ENCODE results near the gene IL17B. TPM values are rescaled to one million over a fixed set of nuclear protein-coding genes. Genes with fewer than 3 reads are reported as not detected.
A peak's percentile ranks its signal among the peaks of the same experiment; 100 is the strongest.
"Not testable (repeated sequence)": the region's sequence is repeated elsewhere in the genome, so short reads cannot be mapped to it uniquely, and the experiment has no call there.

IL17B gene
- total RNA-seq, 2 donors from 2014 or later, result 0.83 to 2.9 TPM

DNA sequence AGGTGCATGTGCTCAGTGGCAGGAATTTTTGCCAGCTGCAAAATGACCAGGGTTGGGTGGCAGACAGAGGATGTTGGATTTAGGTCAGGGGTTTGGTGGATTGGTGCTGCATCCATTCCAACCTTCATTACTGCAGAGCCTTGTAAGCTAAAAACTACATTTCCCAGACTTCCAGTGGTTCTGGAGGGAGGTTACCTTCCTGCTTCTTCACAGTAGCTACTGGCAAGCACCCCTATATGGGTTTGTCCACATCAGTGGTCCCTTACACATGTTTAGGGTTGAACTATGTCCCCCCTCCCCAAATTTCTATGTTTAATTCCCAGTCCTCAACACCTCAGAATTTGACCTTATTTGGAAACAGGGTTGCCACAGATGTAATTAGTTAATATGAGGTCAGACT lies 20.7 kb upstream of the IL17B start:
- no peaks in the 10 kb centered on the region for H3K27me3 ChIP-seq
- H3K36me3 ChIP-seq, result no peaks in the 10 kb centered on the region
- DNase-seq (ENCODE audit: low spot score), result no peak
- TF ChIP-seq, protein P1, sequence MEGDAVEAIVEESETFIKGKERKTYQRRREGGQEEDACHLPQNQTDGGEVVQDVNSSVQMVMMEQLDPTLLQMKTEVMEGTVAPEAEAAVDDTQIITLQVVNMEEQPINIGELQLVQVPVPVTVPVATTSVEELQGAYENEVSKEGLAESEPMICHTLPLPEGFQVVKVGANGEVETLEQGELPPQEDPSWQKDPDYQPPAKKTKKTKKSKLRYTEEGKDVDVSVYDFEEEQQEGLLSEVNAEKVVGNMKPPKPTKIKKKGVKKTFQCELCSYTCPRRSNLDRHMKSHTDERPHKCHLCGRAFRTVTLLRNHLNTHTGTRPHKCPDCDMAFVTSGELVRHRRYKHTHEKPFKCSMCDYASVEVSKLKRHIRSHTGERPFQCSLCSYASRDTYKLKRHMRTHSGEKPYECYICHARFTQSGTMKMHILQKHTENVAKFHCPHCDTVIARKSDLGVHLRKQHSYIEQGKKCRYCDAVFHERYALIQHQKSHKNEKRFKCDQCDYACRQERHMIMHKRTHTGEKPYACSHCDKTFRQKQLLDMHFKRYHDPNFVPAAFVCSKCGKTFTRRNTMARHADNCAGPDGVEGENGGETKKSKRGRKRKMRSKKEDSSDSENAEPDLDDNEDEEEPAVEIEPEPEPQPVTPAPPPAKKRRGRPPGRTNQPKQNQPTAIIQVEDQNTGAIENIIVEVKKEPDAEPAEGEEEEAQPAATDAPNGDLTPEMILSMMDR (IDR thresholded peaks at IDR 0.05), result no peak
- peaks cover 0 to 10% of the 10 kb centered on the region in 2 donors for H3K4me1 ChIP-seq
- H3K4me3 ChIP-seq, result no peak overlapping the region
- H3K27ac ChIP-seq, result no peak overlapping the region
- no peaks in the 10 kb centered on the region for H3K9me3 ChIP-seq

DNA sequence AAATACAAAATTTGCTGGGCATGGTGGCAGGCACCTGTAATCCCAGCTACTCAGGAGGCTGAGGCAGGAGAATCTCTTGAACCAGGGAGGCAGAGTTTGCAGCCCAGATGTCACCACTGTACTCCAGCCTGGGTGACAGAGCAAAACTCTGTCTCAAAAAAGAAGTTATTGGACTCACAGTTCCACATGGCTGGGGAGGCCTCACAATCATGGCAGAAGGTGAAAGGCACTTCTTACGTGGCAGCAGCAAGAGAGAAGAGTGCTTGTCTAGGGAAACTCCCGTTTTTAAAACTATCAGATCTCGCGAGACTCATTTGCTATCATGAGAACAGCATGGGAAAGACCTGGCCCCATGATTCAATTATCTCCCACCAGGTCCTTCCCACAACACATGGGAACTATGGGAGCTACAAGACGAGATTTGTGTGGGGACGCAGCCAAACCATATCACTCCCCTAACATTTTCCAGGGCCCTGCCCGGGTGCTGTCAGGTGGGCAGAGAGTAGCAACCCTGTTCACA lies 19.7 kb upstream of the IL17B start:
- not testable (repeated sequence) for H3K36me3 ChIP-seq; H3K9me3 ChIP-seq; DNase-seq (ENCODE audit: low spot score); H3K27ac ChIP-seq; H3K4me1 ChIP-seq; H3K4me3 ChIP-seq; H3K27me3 ChIP-seq

DNA sequence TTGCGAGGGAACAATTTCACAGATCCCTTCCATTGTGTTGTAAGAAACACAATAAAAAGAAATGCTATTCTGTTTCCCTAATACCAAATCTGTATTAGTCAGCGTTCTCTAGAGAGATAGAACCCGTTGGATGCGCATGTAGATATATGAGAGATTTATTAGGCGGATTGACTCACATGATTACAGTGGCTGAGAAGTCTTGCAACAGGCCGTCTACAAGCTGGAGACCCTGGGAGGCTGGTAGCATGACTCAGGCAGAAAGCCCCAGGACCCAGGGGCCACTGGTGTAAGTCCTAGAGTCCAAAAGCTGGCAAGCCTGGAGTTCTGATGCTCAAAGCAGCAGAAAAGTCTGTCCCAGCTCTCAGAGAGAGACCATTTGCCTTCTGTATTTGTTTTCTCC lies 18.4 kb upstream of the IL17B start:
- no peak overlapping the region for H3K27ac ChIP-seq
- no peaks in the 10 kb centered on the region for H3K36me3 ChIP-seq
- no peaks in the 10 kb centered on the region for H3K9me3 ChIP-seq
- DNase-seq (ENCODE audit: low spot score), result no peak
- TF ChIP-seq, protein P1 (IDR thresholded peaks at IDR 0.05), result no peak
- H3K27me3 ChIP-seq, result no peaks in the 10 kb centered on the region
- no peak overlapping the region for H3K4me3 ChIP-seq
- H3K4me1 ChIP-seq, result peaks cover 0 to 9% of the 10 kb centered on the region in 2 donors

DNA sequence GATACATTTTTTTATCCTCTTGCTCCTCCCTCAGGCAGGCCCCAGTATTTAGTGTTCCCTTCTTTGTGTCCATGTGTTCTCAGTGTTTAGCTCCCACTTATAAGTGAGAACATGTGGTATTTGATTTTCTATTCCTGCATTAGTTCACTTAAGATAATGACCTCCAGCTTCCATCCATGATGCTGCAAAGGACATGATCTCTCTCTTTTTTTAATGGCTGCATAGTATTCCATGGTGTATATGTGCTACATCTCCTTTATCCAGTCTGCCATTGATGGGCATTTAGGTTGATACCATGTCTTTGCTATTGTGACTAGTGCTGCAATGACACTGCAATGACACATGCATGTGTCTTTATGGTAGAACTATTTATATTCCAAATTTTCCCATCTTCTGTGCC lies 15.9 kb upstream of the IL17B start:
- not testable (repeated sequence) for H3K4me3 ChIP-seq; H3K4me1 ChIP-seq; H3K36me3 ChIP-seq; H3K27ac ChIP-seq; H3K27me3 ChIP-seq; H3K9me3 ChIP-seq; DNase-seq (ENCODE audit: low spot score)

DNA sequence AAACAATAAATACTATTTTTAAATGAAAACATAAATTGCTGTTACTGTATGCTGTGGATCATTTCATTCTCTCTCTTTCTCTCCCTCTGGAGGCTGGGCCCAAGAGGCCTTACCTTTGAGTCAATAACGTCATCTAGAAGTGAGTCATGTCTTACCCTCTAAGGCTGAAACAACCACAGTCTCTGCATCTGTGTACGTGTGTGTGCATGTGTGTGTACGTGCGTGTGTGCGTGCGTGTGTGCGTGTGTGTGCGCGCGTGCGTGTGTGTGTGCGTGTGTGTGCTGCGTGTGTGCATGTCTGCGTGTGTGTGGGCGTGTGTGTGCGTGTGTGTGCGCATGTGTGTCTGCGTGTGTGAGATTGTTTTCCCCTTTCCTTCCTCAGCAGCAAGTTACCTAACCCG lies 13.6 kb upstream of the IL17B start:
- TF ChIP-seq, protein P1 (IDR thresholded peaks at IDR 0.05), result no peak
- Histone ChIP-seq H3K27me3 (no peaks in the 10 kb centered on the region), H3K4me3 (no peak overlapping the region), H3K36me3 (no peaks in the 10 kb centered on the region), H3K9me3 (no peaks in the 10 kb centered on the region), H3K4me1 (peaks cover 0 to 28% of the 10 kb centered on the region in 2 donors), H3K27ac (no peak overlapping the region)
- DNase-seq (ENCODE audit: low spot score), result no peak

DNA sequence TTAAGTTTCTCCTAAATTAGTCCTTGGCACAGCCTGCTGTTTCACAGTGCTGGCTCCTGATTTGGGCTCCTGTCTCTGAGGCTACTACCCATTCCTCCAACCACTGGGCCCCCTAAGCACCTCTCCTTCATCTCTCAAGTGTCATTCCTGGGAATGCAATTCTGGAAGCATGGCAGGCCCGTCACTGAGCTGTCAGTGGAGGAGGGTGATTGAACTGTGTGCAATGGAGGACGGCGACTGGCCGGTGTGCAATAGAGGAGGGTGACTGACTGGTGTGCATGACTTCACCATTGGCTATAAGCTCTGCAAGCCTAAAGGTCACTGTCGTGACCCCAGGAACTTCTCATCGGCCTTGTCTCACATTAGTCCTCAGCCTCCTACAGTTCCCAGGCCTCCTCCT lies 12.4 kb upstream of the IL17B start:
- TF ChIP-seq, protein P1 (IDR thresholded peaks at IDR 0.05), result no peak
- H3K27ac ChIP-seq, result peak overlapping the region; percentile 57 to 93
- no peaks in the 10 kb centered on the region for H3K27me3 ChIP-seq
- no peak for DNase-seq (ENCODE audit: low spot score)
- no peaks in the 10 kb centered on the region for H3K9me3 ChIP-seq
- H3K36me3 ChIP-seq, result no peaks in the 10 kb centered on the region
- H3K4me1 ChIP-seq, result peaks cover 0 to 40% of the 10 kb centered on the region in 2 donors
- H3K4me3 ChIP-seq, result no peak overlapping the region

DNA sequence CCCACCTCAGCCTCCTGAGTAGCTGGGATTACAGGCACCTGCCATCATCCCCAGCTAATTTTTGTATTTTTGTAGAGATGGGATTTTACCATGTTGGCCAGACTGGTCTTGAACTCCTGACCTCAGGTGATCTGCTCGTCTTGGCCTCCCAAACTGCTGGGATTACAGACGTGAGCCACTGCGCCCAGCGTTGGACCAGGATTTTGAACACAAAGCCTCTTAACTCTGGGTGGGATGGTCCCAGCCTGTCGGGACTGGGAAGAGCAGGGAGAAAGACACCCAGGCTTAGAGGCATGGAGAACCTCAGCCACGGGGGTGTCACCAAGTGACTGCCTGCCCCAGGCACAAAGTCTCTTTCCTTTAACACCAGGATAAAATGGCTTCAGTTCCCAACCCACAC lies 12.0 kb upstream of the IL17B start:
- H3K4me1 ChIP-seq, result peaks cover 0 to 44% of the 10 kb centered on the region in 2 donors
- H3K27ac ChIP-seq, result peak overlapping the region; percentile 57 to 93
- not testable (repeated sequence) for H3K27me3 ChIP-seq; DNase-seq (ENCODE audit: low spot score); H3K36me3 ChIP-seq; H3K9me3 ChIP-seq; H3K4me3 ChIP-seq

Measured in right atrium auricular region (tissue), 2 donors.